ENCODE data around the gene MPEG1.

MPEG1 gene

GRCh38 chr11:59216641-59217564 is 4.2 kb upstream of the MPEG1 start:
- DNase-seq: no peak

GRCh38 chr11:59214141-59214893 is 1.6 kb upstream of the MPEG1 start:
- DNase-seq: no peak

GRCh38 chr11:59212222-59212621 is 505 bp downstream of the MPEG1 start:
- DNase-seq: no peak

- no peak for DNase-seq
Observed at GRCh38 chr11:59208956-59209355, 3.8 kb downstream of the MPEG1 start.

- DNase-seq: peak; percentile 30
Observed at GRCh38 chr11:59207988-59208451, 4.7 kb downstream of the MPEG1 start.

- DNase-seq: peak; percentile 4
Observed at GRCh38 chr11:59206635-59207034, 6.1 kb downstream of the MPEG1 start.

GRCh38 chr11:59205648-59206047 is 7.1 kb downstream of the MPEG1 start:
- DNase-seq: no peak

- DNase-seq: no peak
Observed at GRCh38 chr11:59204746-59205145, 8.0 kb downstream of the MPEG1 start.

- DNase-seq: no peak
Observed at GRCh38 chr11:59201353-59201752, 11.4 kb downstream of the MPEG1 start.

GRCh38 chr11:59200423-59200746 is 12.3 kb downstream of the MPEG1 start:
- DNase-seq: no peak

- DNase-seq: no peak
Observed at GRCh38 chr11:59199546-59200422, 12.9 kb downstream of the MPEG1 start.

GRCh38 chr11:59198726-59199125 is 14.0 kb downstream of the MPEG1 start:
- no peak for DNase-seq

- DNase-seq: no peak
Observed at GRCh38 chr11:59197991-59198390, 14.7 kb downstream of the MPEG1 start.

GRCh38 chr11:59196777-59197176 is 15.9 kb downstream of the MPEG1 start:
- no peak for DNase-seq

GRCh38 chr11:59195586-59195985 is 17.1 kb downstream of the MPEG1 start:
- no peak for DNase-seq

GRCh38 chr11:59193587-59194130 is 19.1 kb downstream of the MPEG1 start:
- DNase-seq: no peak

GRCh38 chr11:59192446-59193020 is 20.2 kb downstream of the MPEG1 start:
- DNase-seq: no peak

GRCh38 chr11:59191890-59192289 is 20.8 kb downstream of the MPEG1 start:
- no peak for DNase-seq

- no peak for DNase-seq
Observed at GRCh38 chr11:59191095-59191494, 21.6 kb downstream of the MPEG1 start.

GRCh38 chr11:59189986-59190385 is 22.7 kb downstream of the MPEG1 start:
- DNase-seq: no peak

GRCh38 chr11:59188954-59189353 is 23.8 kb downstream of the MPEG1 start:
- DNase-seq: no peak

GRCh38 chr11:59187587-59187986 is 25.1 kb downstream of the MPEG1 start:
- no peak for DNase-seq
